Astrocyte (in vitro differentiated cells and primary cell): ENCODE results near the gene MACO1.
"Not testable (repeated sequence)": the region's sequence is repeated elsewhere in the genome, so short reads cannot be mapped to it uniquely, and the experiment has no call there.

Experiments used
- CTCF ChIP-seq: IDR thresholded peaks from 2 replicates; pipeline ENCODE4 v1.5.1; 2011; ENCODE audit warnings: low read depth, mild to moderate bottlenecking, inconsistent platforms, low read length, moderate library complexity; ENCODE audit not compliant: insufficient read depth
- EZH2 ChIP-seq: IDR thresholded peaks from 2 replicates; pipeline ENCODE4 v1.6.1; 2012; ENCODE audit warnings: mild to moderate bottlenecking, low read length, inconsistent platforms; ENCODE audit not compliant: insufficient read depth

GRCh38 chr1:25383090-25383489 lies 47.6 kb upstream of the MACO1 start:
- not testable (repeated sequence) for TF ChIP-seq CTCF, EZH2
